NCI-H146 (cell line): ENCODE measurements around the gene RALGPS1.
"Not testable (repeated sequence)": the region's sequence is repeated elsewhere in the genome, so short reads cannot be mapped to it uniquely, and the experiment has no call there.

Source experiments
- DNase-seq: peaks from one replicate; lab custom pipeline; 2025; lab: John Stamatoyannopoulos, UW

RALGPS1 gene

GRCh38 chr9:127139071-127139731 lies 224.6 kb downstream of the RALGPS1 start:
- DNase-seq: no peak

- DNase-seq: no peak
Measured at GRCh38 chr9:127139775-127140174, 225.2 kb downstream of the RALGPS1 start.

GRCh38 chr9:127140181-127140580 lies 225.6 kb downstream of the RALGPS1 start:
- no peak for DNase-seq

- no peak for DNase-seq
Measured at GRCh38 chr9:127140842-127141675, 226.5 kb downstream of the RALGPS1 start.

GRCh38 chr9:127142291-127142690 lies 227.7 kb downstream of the RALGPS1 start:
- peak; percentile 29 for DNase-seq

GRCh38 chr9:127142931-127143464 lies 228.4 kb downstream of the RALGPS1 start:
- DNase-seq: no peak

- DNase-seq: no peak
Measured at GRCh38 chr9:127143920-127144465, 229.4 kb downstream of the RALGPS1 start.

GRCh38 chr9:127144670-127145445 lies 230.3 kb downstream of the RALGPS1 start:
- DNase-seq: no peak

GRCh38 chr9:127146841-127147240 lies 232.3 kb downstream of the RALGPS1 start:
- not testable (repeated sequence) for DNase-seq

GRCh38 chr9:127147251-127147650 lies 232.7 kb downstream of the RALGPS1 start:
- DNase-seq: no peak

GRCh38 chr9:127148014-127148413 lies 233.4 kb downstream of the RALGPS1 start:
- DNase-seq: no peak

GRCh38 chr9:127149010-127149409 lies 234.4 kb downstream of the RALGPS1 start:
- DNase-seq: no peak

- no peak for DNase-seq
Measured at GRCh38 chr9:127149463-127150390, 235.1 kb downstream of the RALGPS1 start.

GRCh38 chr9:127153501-127153900 lies 238.9 kb downstream of the RALGPS1 start:
- no peak for DNase-seq

GRCh38 chr9:127154003-127154389 lies 239.4 kb downstream of the RALGPS1 start:
- DNase-seq: no peak

- no peak for DNase-seq
Measured at GRCh38 chr9:127154390-127155191, 240.0 kb downstream of the RALGPS1 start.

GRCh38 chr9:127155314-127155960 lies 240.9 kb downstream of the RALGPS1 start:
- no peak for DNase-seq

- DNase-seq: no peak
Measured at GRCh38 chr9:127158786-127159324, 244.3 kb downstream of the RALGPS1 start.

- DNase-seq: peak; percentile 82
Measured at GRCh38 chr9:127159325-127159801, 244.8 kb downstream of the RALGPS1 start.
